Measurements from ENCODE around the gene OR2T8. TPM values are rescaled to one million over a fixed set of nuclear protein-coding genes. Genes with fewer than 3 reads are reported as not detected.

Gene OR2T8, protein sequence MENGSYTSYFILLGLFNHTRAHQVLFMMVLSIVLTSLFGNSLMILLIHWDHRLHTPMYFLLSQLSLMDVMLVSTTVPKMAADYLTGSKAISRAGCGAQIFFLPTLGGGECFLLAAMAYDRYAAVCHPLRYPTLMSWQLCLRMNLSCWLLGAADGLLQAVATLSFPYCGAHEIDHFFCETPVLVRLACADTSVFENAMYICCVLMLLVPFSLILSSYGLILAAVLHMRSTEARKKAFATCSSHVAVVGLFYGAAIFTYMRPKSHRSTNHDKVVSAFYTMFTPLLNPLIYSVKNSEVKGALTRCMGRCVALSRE
- not detected in 2 replicates for polyA plus RNA-seq (2014; cell fraction: cytosol; rRNA removed)
- not detected in 2 replicates for polyA plus RNA-seq (2014; cell fraction: nucleus; rRNA removed)

DNA sequence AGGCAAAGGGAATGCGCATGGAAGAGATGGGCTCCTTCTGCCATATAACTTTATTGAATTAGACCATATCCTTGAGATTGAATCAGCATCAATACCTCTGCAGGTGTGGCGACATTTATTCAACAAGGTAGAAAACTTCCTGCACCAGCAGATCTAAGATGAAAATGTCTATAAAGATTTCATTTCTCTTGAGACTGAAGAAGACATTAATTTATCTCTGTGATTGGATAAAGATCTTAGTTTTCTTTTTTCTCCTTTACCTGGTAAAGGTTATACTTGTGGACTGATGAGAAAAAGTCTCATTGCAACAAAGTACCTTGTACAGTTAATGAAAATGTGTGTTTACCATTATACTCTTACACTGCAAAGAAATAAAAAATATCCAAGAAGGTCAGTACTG lies at the start of gene OR2T8:
Gene OR2T8, plus strand, starts transcription at position 301 of the 400 bp plus-strand sequence. CDS start 766 bp downstream, outside the sequence.
- DNase-seq (ENCODE audit: low spot score), result no peak

DNA sequence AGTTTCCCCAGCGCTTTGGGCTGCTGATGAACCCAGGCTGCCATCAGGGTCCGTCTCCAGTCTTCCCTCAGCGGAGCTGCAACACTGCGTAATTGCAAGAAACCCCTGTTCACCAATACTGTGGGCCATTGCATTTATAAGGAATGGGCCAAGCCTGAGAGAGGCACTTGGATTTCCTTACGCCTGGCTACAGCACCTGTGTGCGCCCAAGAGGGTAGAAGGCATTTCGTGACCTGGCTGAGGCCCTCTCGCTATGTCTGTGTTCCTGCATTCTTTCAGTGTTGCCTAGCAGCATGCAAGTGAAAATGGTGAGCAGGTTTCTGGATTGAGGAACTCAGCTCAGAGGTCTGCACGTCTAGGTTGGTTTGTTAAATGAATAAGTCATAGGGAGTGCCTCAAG lies 36.7 kb upstream of the OR2T8 start:
- DNase-seq (ENCODE audit: low spot score), result no peak

DNA sequence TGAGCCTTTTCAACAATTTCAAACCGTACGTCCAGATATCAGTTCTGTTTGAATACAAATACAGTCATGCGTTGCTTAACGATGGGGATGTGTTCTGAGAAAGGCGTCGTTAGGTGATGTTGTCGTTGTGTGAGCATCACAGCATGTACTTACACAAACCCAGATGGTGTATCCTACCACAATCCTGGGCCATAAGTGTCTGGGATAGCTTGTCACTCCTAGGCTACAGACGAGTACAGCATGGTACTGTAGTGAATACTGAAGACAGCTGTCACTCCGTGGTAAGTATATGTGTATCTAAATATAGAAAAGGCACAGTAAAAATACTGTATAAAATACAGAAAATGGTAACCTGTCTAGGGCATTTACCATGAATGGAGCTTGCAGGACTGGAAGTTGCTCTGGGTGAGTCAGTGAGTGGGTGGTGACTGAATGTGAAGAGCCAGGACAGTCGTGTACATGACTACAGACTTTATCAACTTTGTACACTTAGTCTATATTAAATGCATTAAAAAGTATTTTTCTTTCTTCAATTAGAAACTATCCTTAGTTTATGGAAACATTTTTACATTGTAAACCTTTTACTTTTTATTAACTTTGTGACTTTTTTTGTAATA lies 35.1 kb upstream of the OR2T8 start:
- no peak for DNase-seq (ENCODE audit: low spot score)

DNA sequence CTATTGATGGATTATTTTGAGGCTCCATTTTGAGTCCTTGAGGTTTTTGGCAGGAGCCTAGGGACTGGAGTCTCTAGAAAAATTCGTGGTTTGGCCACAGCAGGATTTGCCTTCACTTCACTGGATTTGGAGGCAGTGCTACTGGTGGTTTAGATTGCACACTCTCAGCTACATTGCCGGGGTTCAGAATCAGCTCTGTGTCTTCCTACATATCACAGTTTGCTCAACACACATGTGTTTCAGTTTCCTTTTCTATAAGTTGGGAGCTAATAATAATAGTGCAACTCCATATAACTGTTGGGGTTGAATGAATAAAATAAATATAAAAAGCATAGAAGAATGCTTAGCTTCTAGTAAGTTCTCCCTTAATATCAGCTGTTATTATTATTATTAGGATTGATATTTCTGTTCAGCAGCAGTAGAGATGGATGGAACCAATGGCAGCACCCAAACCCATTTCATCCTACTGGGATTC lies 24.9 kb upstream of the OR2T8 start, which contains the start of gene OR2W3:
Gene OR2W3, plus strand, starts transcription at position 425 of the 475 bp plus-strand sequence. Its CDS starts 0 bp downstream, at position 425.
- no peak for DNase-seq (ENCODE audit: low spot score)

DNA sequence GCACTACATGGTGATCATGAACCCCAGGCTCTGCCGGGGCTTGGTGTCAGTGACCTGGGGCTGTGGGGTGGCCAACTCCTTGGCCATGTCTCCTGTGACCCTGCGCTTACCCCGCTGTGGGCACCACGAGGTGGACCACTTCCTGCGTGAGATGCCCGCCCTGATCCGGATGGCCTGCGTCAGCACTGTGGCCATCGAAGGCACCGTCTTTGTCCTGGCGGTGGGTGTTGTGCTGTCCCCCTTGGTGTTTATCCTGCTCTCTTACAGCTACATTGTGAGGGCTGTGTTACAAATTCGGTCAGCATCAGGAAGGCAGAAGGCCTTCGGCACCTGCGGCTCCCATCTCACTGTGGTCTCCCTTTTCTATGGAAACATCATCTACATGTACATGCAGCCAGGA lies 24.1 kb upstream of the OR2T8 start:
- no peak for DNase-seq (ENCODE audit: low spot score)

DNA sequence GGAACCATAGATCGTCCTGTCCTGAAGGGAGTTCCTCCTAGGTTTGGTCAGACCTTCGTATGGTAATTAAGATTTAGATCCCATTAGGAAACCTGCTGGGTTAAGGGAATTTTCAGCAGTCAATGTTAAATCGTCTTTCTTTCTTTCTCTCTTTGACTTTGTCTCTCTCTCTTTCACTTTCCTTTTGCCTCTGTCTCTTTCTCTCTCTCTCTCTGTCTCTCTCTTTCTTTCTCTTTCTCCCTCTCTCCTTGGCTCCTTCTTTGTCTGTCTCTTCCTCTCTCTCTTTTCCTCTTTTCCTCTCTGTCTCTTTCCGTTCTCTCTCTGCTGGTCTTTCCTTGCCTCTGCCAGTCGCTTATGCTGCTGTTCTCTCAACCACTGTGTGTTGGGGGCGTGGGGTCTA lies 15.9 kb upstream of the OR2T8 start:
- DNase-seq (ENCODE audit: low spot score), result peak; percentile 32

DNA sequence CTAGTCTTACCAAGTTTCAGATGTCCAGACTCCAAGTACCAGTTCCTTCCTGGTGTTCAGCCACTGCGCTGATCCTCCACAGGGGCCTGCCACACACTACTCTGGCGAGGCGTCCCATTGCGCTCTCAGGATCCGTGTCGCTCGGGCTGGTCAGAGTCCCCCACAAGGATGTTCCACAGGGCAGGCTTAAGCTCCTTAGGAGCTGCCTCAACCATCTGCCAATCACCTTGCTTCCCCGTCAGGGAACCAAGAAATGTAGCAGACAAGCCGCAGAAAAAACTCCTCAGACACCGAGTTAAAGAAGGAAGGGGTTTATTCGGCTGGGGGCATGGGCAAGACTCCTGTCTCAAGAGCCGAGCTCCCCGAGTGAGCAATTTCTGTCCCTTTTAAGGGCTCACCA lies 14.9 kb upstream of the OR2T8 start:
- peak; percentile 65 for DNase-seq (ENCODE audit: low spot score)

DNA sequence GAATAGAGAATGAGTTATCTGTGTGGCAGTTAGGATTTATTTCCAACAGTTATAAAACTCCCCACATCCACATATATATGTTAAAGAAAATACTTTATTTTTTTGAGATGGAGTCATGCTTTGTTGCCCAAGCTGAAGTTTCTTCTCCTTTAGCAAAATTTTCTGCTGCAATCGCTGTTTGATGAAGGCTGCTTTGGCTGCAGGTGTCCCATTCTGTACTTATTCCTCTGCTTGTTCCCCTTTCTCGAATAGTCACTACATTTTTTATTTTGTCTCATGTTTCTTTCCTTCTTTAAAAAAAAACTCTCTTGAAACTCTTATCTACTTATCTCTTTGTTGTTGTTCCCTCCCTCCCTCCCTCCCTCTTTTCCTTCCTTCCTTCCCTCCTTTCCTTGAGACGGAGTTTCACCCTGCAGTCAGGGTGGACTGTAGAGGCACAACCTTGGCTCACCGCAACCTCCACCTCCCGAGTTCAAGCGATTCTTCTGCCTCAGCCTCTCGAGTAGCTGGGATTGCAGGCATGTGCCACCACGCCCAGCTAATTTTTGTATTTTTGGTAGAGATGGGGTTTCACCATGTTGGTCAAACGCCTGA lies 14.0 kb upstream of the OR2T8 start:
- no peak for DNase-seq (ENCODE audit: low spot score)

DNA sequence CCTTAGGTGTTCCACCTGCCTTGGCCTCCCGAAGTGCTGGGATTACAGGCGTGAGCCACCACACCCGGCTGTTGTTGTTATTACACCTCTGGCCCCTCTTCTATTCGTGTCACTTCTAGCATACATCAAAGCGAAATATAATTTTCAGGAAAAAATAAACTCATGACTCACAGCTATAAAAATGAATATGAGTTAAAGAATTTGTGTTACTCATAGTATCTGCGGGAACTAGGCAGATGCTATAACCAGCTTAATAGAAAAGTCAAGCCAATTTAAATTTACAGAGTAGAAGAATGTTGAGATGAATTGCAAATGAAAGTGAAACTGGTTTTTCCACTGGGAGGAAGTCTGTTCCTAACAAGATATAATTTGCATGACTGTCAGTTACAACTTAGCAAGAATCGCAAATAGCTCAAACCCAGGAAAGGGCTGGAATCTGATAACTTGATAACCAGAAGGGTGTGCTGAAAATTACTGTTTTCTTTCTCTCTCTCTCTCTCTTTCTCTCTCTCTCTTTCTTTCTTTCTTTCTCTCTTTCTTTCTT lies 13.5 kb upstream of the OR2T8 start:
- peak; percentile 11 for DNase-seq (ENCODE audit: low spot score)

DNA sequence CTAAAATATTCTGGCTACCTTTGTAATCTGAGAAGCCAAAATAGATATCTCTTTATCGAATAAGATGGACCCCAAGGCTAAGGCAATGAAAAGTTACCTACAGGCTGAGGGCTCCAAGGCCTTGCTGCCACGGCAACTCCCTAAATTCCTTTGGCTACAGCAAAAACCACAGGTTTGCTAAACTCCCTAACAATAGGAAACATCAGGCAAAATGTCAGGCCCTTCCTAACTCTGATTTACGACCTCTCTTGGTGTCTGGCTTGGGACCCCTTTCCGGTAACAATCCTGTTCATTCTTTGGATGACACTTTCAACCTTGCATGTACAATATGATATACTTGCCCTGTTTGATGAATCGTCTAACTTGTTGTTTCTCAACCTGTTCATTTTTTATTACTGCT lies 11.3 kb upstream of the OR2T8 start:
- DNase-seq (ENCODE audit: low spot score), result no peak

DNA sequence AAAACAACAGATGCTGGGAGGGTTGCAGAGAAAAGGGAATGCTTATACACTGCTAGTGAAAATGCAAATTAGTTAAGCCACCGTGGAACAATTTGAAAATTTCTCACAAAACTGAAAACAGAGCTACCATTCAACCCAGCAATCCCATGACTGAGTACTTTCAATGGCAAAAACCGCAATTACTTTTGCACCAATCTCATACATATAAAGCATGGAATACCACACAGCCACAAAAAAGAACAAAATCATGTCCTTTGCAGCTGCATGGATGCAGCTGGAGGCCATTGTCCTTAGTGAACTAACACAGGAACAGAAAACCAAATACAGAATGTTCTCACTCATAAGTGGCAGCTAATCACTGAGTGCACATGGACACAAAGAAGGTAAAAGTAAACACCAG lies 6.3 kb upstream of the OR2T8 start:
- DNase-seq (ENCODE audit: low spot score), result no peak

DNA sequence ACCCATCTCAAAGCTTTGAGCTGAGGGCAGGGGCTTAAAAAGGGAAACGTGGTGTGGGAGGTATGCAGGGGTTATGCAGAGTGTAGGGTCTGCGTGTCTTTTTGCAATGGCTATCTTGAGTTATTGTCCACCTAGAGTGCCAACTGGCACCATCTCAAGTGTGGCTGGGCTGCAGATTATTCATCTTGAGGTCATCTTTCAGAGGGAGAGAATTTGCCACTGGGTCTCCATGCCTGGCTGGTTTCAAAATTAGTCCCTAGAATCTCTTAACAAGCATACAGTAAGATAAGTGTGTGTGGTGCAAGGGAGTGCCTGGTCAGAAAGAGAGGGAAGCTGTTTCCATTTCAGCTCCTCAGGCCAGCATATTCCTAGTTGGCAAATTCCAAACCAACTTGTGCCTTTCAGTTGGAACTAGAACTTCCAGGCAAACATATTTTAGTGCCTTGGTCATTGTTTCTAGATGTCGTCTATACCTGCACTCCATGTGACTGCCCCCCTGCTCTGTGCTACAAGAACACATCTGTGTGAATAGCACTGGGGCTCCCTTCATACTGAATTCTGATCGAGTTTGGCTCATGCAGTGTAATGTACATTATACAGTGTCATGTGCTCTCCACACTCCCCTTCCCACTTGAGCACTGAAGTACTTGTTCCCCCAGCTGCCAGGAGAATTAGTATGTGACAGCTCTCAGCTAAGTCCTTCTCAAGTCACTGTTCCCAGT lies 5.0 kb upstream of the OR2T8 start:
- DNase-seq (ENCODE audit: low spot score), result no peak

DNA sequence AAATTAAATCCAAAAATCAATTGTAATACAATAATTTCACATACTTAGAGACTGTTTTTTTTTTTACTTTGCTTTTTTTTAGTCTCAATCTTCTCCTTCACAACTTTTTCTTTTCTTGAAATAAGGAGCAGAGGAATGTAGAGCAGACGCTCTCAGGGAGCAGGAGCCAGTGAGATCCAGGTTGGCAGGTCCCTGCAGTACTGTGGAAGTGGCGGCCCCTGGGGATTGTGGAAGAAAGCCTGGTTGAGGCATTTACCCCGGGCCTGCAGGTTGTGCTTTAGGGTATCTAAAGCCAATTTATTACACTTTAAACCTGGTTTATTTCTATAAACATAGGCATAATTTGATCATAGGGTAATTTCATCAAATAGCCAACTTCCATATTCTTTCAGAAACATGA lies 3.9 kb downstream of the OR2T8 start:
- peak; percentile 13 for DNase-seq (ENCODE audit: low spot score)

DNA sequence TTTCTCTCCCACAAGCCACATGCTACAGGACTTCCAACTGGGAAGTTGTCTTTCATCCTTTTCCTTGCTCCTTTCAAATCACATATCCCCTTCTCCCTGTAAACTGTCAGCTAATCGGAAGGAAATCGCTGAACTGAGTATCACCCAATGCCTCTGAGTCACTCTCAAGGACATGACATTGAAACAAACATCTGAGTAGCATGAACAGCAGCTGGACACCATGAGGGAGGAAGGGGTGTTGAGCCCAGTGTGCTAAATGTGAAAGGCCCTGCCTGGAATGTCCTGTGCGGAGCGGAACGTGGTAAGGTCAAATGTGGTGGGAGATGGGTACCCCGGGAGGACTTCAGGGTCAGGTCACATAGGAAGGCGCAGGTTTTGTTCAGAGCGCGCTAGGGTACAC lies 4.8 kb downstream of the OR2T8 start, which contains the start of gene OR2AJ1:
Gene OR2AJ1, plus strand, starts transcription at position 22 of the 400 bp plus-strand sequence. CDS start 8,880 bp downstream, outside the sequence.
- no peak for DNase-seq (ENCODE audit: low spot score)

DNA sequence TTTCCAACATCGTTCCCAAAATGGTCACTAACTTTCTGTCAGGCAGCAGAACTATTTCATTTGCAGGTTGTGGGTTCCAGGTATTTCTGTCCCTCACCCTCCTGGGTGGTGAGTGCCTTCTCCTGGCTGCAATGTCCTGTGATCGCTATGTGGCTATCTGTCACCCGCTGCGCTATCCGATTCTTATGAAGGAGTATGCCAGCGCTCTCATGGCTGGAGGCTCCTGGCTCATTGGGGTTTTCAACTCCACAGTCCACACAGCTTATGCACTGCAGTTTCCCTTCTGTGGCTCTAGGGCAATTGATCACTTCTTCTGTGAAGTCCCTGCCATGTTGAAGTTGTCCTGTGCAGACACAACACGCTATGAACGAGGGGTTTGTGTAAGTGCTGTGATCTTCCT lies 13.9 kb downstream of the OR2T8 start:
- DNase-seq (ENCODE audit: low spot score), result no peak

DNA sequence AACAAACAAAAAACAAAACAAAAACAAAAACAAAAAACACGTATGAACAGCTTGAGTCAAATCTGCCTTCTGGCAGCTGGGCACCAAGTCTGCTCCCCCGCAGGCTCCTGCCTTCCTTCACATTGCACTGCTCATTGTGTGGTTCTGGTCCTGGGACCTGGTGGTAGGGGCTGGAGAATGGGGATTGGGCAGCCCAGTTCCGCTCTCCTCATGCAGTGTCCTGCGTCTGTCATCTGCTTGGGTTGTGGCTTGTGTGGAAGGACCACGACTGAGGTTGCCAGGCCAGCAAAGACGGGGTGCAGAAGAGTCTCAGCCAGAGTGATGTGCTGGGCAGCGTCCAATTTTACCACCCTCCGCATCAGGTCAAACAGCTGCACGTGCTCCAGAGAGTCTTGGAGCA lies 15.7 kb downstream of the OR2T8 start:
- no peak for DNase-seq (ENCODE audit: low spot score)

DNA sequence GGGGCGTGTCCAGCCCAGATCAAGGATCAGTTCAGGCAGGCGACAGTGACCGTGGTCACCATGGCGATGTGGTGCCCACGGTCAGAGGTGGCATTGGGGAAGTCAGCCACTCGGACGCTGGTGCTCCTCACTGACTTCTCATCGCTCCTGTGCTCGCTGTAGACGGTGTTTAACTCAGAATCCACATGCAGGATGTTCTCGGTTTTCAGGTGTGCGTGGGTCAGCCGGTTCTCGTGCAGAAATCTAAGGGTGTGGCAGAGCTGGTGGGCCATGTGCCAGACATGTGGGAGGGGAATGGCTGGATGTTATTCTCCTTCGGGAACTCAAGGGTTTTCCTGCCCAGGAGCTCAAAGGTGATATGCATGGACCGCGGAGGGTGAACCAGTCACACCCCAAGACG lies 16.4 kb downstream of the OR2T8 start:
- DNase-seq (ENCODE audit: low spot score), result no peak

DNA sequence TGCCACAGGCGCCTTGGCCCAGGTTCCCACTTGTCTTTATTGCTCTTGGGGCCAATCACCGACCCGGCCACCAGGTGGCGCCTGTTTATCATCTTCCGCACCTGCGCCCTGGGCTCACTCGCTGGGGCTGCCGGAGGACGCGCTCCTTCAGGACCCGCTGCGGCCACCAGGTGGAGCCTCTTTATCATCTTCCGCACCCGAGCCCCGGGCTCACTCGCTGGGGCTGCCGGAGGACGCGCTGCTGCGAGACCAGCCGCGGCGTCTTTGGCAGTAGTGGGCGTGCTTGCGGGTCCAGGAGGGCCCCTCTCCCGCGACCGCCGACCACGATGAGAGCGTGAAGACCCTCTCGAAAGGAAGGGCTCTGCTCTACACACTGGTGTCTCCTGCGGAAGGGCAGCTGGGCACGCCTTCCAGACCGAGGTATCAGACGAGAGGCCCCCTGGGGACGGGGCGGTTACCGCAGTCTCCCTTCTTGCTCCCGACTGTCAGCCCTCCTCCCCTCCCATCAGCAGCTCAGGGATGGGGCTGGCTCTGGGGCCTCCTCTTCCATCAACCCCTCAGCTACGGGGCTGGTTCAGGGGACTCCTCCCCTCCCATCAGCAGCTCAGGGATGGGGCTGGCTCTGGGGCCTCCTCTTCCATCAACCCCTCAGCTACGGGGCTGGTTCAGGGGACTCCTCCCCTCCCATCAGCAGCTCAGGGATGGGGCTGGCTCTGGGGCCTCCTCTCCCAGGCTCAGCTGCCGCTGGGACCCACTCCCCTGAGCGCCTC lies 17.1 kb downstream of the OR2T8 start:
- DNase-seq (ENCODE audit: low spot score), result peak; percentile 66

DNA sequence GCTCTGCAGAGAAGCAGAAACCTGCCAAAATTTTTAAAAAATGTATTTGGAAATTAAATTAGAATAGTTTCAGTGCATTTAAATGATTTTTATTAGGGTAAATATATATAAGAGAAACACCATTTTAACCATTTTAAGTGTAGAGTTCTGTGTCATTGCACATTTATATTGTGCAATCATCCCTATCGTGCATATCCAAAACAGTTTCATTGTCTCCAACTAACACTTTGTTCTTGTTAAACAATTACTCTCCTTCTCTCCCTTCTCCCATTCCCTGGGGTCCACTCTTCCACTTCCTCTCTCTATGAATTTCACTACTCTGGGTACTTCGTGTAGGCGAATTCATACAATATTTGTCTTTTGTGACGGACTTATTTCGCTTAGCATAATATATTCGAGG lies 22.6 kb downstream of the OR2T8 start:
- no peak for DNase-seq (ENCODE audit: low spot score)

DNA sequence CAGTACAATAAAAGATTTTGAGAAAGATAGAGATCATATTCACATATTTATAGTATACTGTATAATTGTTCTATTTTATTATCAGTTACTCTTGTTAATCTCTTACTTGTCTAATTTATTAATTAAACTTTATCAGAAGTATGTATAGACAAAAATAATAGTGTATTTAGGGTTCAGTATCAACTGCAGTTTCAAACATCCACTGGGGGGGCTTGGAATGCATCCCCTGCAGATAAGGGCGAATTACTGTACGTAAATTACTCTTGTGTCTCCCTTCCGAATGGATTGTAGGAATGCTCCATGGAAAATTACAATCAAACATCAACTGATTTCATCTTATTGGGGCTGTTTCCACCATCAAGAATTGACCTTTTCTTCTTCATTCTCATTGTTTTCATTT lies 28.5 kb downstream of the OR2T8 start, which contains the start of gene OR2L8:
Gene OR2L8, plus strand, starts transcription at position 301 of the 400 bp plus-strand sequence. Its CDS starts 0 bp downstream, at position 301.
- no peak for DNase-seq (ENCODE audit: low spot score)

DNA sequence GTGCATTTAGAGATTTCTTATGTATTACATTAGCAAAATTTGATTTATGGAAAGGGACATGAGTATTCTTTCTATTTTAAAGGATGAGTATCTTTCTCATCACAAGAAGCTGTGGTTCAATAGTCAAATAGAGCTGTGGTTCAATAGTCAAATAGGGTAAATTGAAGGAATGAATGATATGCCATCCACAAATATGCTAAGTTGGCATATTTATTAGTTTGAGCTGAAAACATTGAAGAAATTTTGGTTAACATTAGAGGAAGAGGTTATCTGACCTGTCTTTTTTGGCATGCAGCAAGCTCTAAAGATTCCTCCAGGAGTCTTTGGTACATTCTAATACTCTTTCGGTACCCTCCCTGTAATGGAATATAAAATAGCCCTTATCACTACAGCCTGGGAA lies 33.4 kb downstream of the OR2T8 start:
- no peak for DNase-seq (ENCODE audit: low spot score)
